H1 (cell line): ENCODE results near the gene PRKCH. TPM values are rescaled to one million over a fixed set of nuclear protein-coding genes. Genes with fewer than 3 reads are reported as not detected.

Experiments
- TEAD4 ChIP-seq: IDR thresholded peaks from 2 replicates; pipeline ENCODE4 v1.6.1; 2012; ENCODE audit warnings: low read depth, low read length, inconsistent platforms, mixed read lengths
- polyA plus RNA-seq, 7 experiments: library from polyadenylated mRNA; depleted of rRNA in 3 of 7; stranded (reverse) in 5 of 7; unstranded in 2 of 7; fragments of >200 nt in 5 of 7; fragments of 200-250 nt in 2 of 7; gene quantifications; 1 replicate in 5 of 7; 2 replicates in 1 of 7; 4 replicates in 1 of 7; pipeline versions ENCODE4 v1.2.1 to v1.2.3, GENCODE V29; 2011 to 2013; ENCODE audit warnings: missing spikeins in 2 of 7, mixed read lengths in 2 of 7
- total RNA-seq: library from RNA; stranded (reverse); fragmentation: NEBNext Ultra II Directional; extraction: Animal tissue kit (Norgen Biotek cat#: 25700); gene quantifications from 2 replicates; pipeline ENCODE4 v1.2.1, GENCODE V29; 2021

The PRKCH gene
- total and polyA plus RNA-seq, 2 of the 8 experiments (the other 6 are each of a cell fraction or from before 2014, with no cell fraction given): 6.4 to 7.0 TPM

DNA sequence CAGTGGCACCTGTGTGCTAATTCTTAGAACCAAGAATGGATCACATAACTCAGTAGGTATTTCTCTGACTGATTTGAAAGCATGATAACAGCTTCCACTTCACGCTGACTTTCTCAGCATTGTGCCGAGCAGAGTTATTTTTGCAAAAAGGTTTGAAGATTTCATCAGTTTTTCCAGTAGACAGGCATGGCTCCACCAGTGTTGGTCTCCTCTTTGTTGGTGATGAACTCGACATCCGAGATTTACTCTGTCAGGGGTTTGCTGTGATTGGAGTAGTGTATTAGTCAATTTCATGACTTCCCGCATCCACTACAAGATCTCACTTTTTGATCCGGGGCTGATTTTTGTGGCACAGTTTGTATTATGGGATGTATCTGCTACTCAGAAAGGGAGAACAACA lies 85.3 kb downstream of the PRKCH start (continued):
- no peak for TF ChIP-seq TEAD4
